Measurements from ENCODE around the gene KIFC3. TPM values are rescaled to one million over a fixed set of nuclear protein-coding genes. Genes with fewer than 3 reads are reported as not detected.

The KIFC3 gene
- total and polyA plus RNA-seq, 2 of the 8 experiments (the other 6 are each of a cell fraction or from before 2014, with no cell fraction given): 2.1 to 7.1 TPM

DNA sequence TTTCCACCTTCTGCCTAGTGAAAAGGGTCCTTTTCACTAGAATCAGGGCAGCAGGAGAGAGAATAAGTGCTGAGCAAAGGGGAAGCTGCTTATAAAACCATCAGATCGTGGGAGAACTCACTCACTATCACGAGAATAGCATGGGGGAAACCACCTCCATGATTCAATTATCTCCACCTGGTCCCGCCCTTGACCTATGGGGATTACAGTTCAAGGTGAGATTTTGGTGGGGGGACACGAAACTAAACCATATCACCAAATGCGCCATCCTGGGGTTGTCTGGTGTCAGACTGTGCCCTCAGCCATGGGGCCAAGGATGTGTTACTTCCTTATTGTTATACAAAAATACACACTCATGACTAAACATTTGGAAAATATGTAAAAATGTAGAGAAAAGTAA lies 77.1 kb downstream of the KIFC3 start (continued):
- TF ChIP-seq, protein P1, sequence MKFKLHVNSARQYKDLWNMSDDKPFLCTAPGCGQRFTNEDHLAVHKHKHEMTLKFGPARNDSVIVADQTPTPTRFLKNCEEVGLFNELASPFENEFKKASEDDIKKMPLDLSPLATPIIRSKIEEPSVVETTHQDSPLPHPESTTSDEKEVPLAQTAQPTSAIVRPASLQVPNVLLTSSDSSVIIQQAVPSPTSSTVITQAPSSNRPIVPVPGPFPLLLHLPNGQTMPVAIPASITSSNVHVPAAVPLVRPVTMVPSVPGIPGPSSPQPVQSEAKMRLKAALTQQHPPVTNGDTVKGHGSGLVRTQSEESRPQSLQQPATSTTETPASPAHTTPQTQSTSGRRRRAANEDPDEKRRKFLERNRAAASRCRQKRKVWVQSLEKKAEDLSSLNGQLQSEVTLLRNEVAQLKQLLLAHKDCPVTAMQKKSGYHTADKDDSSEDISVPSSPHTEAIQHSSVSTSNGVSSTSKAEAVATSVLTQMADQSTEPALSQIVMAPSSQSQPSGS (IDR thresholded peaks at IDR 0.05; ENCODE audit: low read length): no peak
